Activated naive CD4-positive, alpha-beta T cell treated with anti-CD3 and anti-CD28 coated beads, Interleukin-2, amount 50 U/mL, for 24 hours (primary cell): ENCODE measurements around the gene PLXDC2.

ENCODE experiments used
- H3K27ac Mint-ChIP-seq: one replicate; pipeline ENCODE4 v1.8.0; 2021; ENCODE audit warnings: mild to moderate bottlenecking, mixed read lengths
- H3K27me3 Mint-ChIP-seq: one replicate; pipeline ENCODE4 v1.8.0; 2021; ENCODE audit warnings: mixed read lengths
- H3K36me3 Mint-ChIP-seq: one replicate; pipeline ENCODE4 v1.8.0; 2021; ENCODE audit warnings: mixed read lengths
- H3K4me1 Mint-ChIP-seq: one replicate; pipeline ENCODE4 v1.8.0; 2021; ENCODE audit warnings: mixed read lengths
- H3K4me3 Mint-ChIP-seq: one replicate; pipeline ENCODE4 v1.8.0; 2021; ENCODE audit warnings: mild to moderate bottlenecking, mixed read lengths
- H3K9me3 Mint-ChIP-seq: one replicate; pipeline ENCODE4 v1.8.0; 2021; ENCODE audit warnings: mixed read lengths

Gene PLXDC2

GRCh38 chr10:20289070-20289828 lies 473.0 kb downstream of the PLXDC2 start:
- H3K9me3 Mint-ChIP-seq: peaks cover 4% of the 10 kb centered on the region
- H3K36me3 Mint-ChIP-seq: no peaks in the 10 kb centered on the region
- H3K4me1 Mint-ChIP-seq: no peaks in the 10 kb centered on the region
- H3K27ac Mint-ChIP-seq: no peak overlapping the region
- H3K4me3 Mint-ChIP-seq: no peak overlapping the region
- H3K27me3 Mint-ChIP-seq: no peaks in the 10 kb centered on the region

- peaks cover 15% of the 10 kb centered on the region for H3K9me3 Mint-ChIP-seq
- no peaks in the 10 kb centered on the region for H3K27me3 Mint-ChIP-seq
- H3K4me3 Mint-ChIP-seq: no peak overlapping the region
- H3K4me1 Mint-ChIP-seq: no peaks in the 10 kb centered on the region
- no peaks in the 10 kb centered on the region for H3K36me3 Mint-ChIP-seq
- H3K27ac Mint-ChIP-seq: no peak overlapping the region
These were observed 482.2 kb downstream of the PLXDC2 start for GRCh38 chr10:20298417-20298816.

- H3K4me3 Mint-ChIP-seq: no peak overlapping the region
- no peaks in the 10 kb centered on the region for H3K27me3 Mint-ChIP-seq
- H3K27ac Mint-ChIP-seq: no peak overlapping the region
- H3K9me3 Mint-ChIP-seq: peaks cover 15% of the 10 kb centered on the region
- no peaks in the 10 kb centered on the region for H3K4me1 Mint-ChIP-seq
- H3K36me3 Mint-ChIP-seq: no peaks in the 10 kb centered on the region
These were observed 483.0 kb downstream of the PLXDC2 start for GRCh38 chr10:20299034-20299736.

GRCh38 chr10:20300735-20301134 lies 484.5 kb downstream of the PLXDC2 start:
- H3K27me3 Mint-ChIP-seq: no peaks in the 10 kb centered on the region
- H3K36me3 Mint-ChIP-seq: no peaks in the 10 kb centered on the region
- H3K9me3 Mint-ChIP-seq: peaks cover 13% of the 10 kb centered on the region
- no peaks in the 10 kb centered on the region for H3K4me1 Mint-ChIP-seq
- no peak overlapping the region for H3K4me3 Mint-ChIP-seq
- H3K27ac Mint-ChIP-seq: no peak overlapping the region

GRCh38 chr10:20302033-20302432 lies 485.8 kb downstream of the PLXDC2 start:
- H3K36me3 Mint-ChIP-seq: no peaks in the 10 kb centered on the region

GRCh38 chr10:20303453-20304152 lies 487.4 kb downstream of the PLXDC2 start:
- Mint-ChIP-seq H3K9me3 (peaks cover 3% of the 10 kb centered on the region), H3K4me3 (no peak overlapping the region), H3K4me1 (no peaks in the 10 kb centered on the region), H3K36me3 (no peaks in the 10 kb centered on the region), H3K27me3 (no peaks in the 10 kb centered on the region), H3K27ac (no peak overlapping the region)

More at GRCh38 chr10:20302033-20302432, 485.8 kb downstream of the PLXDC2 start:
- Mint-ChIP-seq H3K4me1 (no peaks in the 10 kb centered on the region), H3K27ac (no peak overlapping the region), H3K27me3 (no peaks in the 10 kb centered on the region), H3K9me3 (peaks cover 8% of the 10 kb centered on the region), H3K4me3 (no peak overlapping the region)

GRCh38 chr10:20313665-20314064 lies 497.4 kb downstream of the PLXDC2 start:
- peaks cover 7% of the 10 kb centered on the region for H3K9me3 Mint-ChIP-seq
- no peaks in the 10 kb centered on the region for H3K36me3 Mint-ChIP-seq
- no peaks in the 10 kb centered on the region for H3K27me3 Mint-ChIP-seq
- H3K4me3 Mint-ChIP-seq: no peak overlapping the region
- no peaks in the 10 kb centered on the region for H3K4me1 Mint-ChIP-seq
- H3K27ac Mint-ChIP-seq: no peak overlapping the region

- no peak overlapping the region for H3K27ac Mint-ChIP-seq
- H3K4me3 Mint-ChIP-seq: no peak overlapping the region
- no peaks in the 10 kb centered on the region for H3K27me3 Mint-ChIP-seq
- no peaks in the 10 kb centered on the region for H3K36me3 Mint-ChIP-seq
- H3K9me3 Mint-ChIP-seq: no peaks in the 10 kb centered on the region
- no peaks in the 10 kb centered on the region for H3K4me1 Mint-ChIP-seq
These were observed 498.2 kb downstream of the PLXDC2 start for GRCh38 chr10:20314431-20314830.

- Mint-ChIP-seq H3K4me1 (no peaks in the 10 kb centered on the region), H3K27ac (no peak overlapping the region), H3K9me3 (peaks cover 6% of the 10 kb centered on the region), H3K36me3 (no peaks in the 10 kb centered on the region), H3K27me3 (no peaks in the 10 kb centered on the region), H3K4me3 (no peak overlapping the region)
These were observed 511.7 kb downstream of the PLXDC2 start for GRCh38 chr10:20327954-20328353.

GRCh38 chr10:20330246-20330645 lies 514.0 kb downstream of the PLXDC2 start:
- Mint-ChIP-seq H3K27me3 (no peaks in the 10 kb centered on the region), H3K4me1 (no peaks in the 10 kb centered on the region), H3K4me3 (no peak overlapping the region), H3K9me3 (peaks cover 20% of the 10 kb centered on the region), H3K27ac (no peak overlapping the region), H3K36me3 (no peaks in the 10 kb centered on the region)

- H3K4me3 Mint-ChIP-seq: no peak overlapping the region
- H3K27ac Mint-ChIP-seq: no peak overlapping the region
- no peaks in the 10 kb centered on the region for H3K4me1 Mint-ChIP-seq
- H3K9me3 Mint-ChIP-seq: peaks cover 20% of the 10 kb centered on the region
- no peaks in the 10 kb centered on the region for H3K36me3 Mint-ChIP-seq
- H3K27me3 Mint-ChIP-seq: no peaks in the 10 kb centered on the region
These were observed 518.3 kb downstream of the PLXDC2 start for GRCh38 chr10:20334559-20334958.
